Heart left ventricle (tissue), 16 donors: ENCODE measurements around the gene GPER1. TPM values are rescaled to one million over a fixed set of nuclear protein-coding genes. Genes with fewer than 3 reads are reported as not detected.
A peak's percentile ranks its signal among the peaks of the same experiment; 100 is the strongest.

Experiments
- ATAC-seq, 4 donors: fragments of 200-7000 bp; cut with Tn5 transposase; one replicate each; pipeline ENCODE4 v1.9.1; 2020 to 2022; ENCODE audit warnings: moderate library complexity in 4 of 4, mild to moderate bottlenecking in 3 of 4, moderate number of reproducible peaks in 1 of 4
- DNase-seq, 5 donors: peaks; one replicate each; pipeline ENCODE4 v3.0.0-alpha.2; 2020
- H3K27ac ChIP-seq, 12 donors: fragments of 200-600 bp; sonication (generic) in 4 of 12; one replicate each; pipeline versions ENCODE4 v1.5.0 to v1.8.0; 2016 to 2022; ENCODE audit warnings: mild to moderate bottlenecking in 2 of 12
- H3K27me3 ChIP-seq, 9 donors: fragments of 200-600 bp; sonication (generic) in 2 of 9; one replicate each; pipeline versions ENCODE4 v1.5.1 to v1.8.0; 2016 to 2022; ENCODE audit warnings: mild to moderate bottlenecking in 3 of 9
- H3K36me3 ChIP-seq, 9 donors: fragments of 200-600 bp; sonication (generic) in 2 of 9; one replicate each; pipeline versions ENCODE4 v1.5.0 to v1.8.0; 2018 to 2022; ENCODE audit warnings: mild to moderate bottlenecking in 2 of 9
- H3K4me1 ChIP-seq, 12 donors: fragments of 200-600 bp; sonication (generic) in 4 of 12; one replicate each; pipeline versions ENCODE4 v1.5.0 to v1.8.0; 2016 to 2022; ENCODE audit warnings: mild to moderate bottlenecking in 3 of 12
- H3K4me3 ChIP-seq, 12 donors: fragments of 200-600 bp; sonication (generic) in 4 of 12; one replicate each; pipeline versions ENCODE4 v1.5.0 to v1.8.0; 2017 to 2022; ENCODE audit warnings: mild to moderate bottlenecking in 9 of 12, moderate library complexity in 4 of 12
- H3K9me3 ChIP-seq, 12 donors: fragments of 200-600 bp; sonication (generic) in 4 of 12; one replicate each; pipeline versions ENCODE4 v1.5.0 to v1.8.0; 2016 to 2022; ENCODE audit warnings: mild to moderate bottlenecking in 1 of 12
- POLR2A ChIP-seq, 2 donors: fragments of 450-650 bp; IDR thresholded peaks; one replicate each; pipeline ENCODE4 v1.6.1; 2017; ENCODE audit warnings: antibody characterized with exemption in 2 of 2, mild to moderate bottlenecking in 2 of 2, moderate library complexity in 2 of 2
- WGBS, 4 donors: extraction: QIAGEN DNeasy Blood & Tissue Kit in 2 of 4; methylation state at CpG; one replicate each; pipeline versions ENCODE4 v1.1.5 to v1.1.7; 2013 to 2018; 5-methylcytosine and 5-hydroxymethylcytosine counted together
- intact Hi-C, 10 donors: fragments of 100-400 bp; cut with DNase I; formaldehyde crosslinking; loops; one replicate each; pipeline versions ENCODE4 v1.11.1 to v1.14.2; 2022
- polyA plus RNA-seq, 2 donors: library from polyadenylated mRNA; stranded (reverse); fragments of 200-250 nt; gene quantifications; one replicate each; pipeline ENCODE4 v1.2.3, GENCODE V29; 2013
- total RNA-seq, 9 donors: library from RNA; depleted of rRNA in 2 of 9; stranded (reverse); fragments of >200 nt in 2 of 9; fragmentation: NEBNext Ultra II Directional in 3 of 9; extraction: Animal tissue kit (Norgen Biotek cat#: 25700) in 3 of 9; gene quantifications; one replicate each; pipeline versions ENCODE4 v1.1.0 to v1.2.4, GENCODE V29; 2016 to 2023
- TF ChIP-seq, protein P1 (sequence below), 12 donors: fragments of 200-600 bp; sonication (generic) in 4 of 12; IDR thresholded peaks; one replicate each; pipeline versions ENCODE4 v1.5.0 to v1.8.0; 2018 to 2022; ENCODE audit warnings: antibody characterized with exemption in 12 of 12, mild to moderate bottlenecking in 5 of 12
- donor health status: ischemic (EF 13 %, LVEDD 7.1; RV severe dilation, severe dysfunction).
- donor health status: healthy with polysubstance abuse.
- donor health status: DM: no; HTN: yes; CAD: no.
- donor health status: DM: no; HTN: no; CAD: no.
- donor health status: ischemic (EF 25% LVEDD 6.9; RV normal size, moderate dysfunction).
- donor health status: ischemic (EF 25% LVEDD 5.7; RV mildly dilated, moderate dysfunction).
- donor health status: healthy.
- donor health status: DM: yes; HTN: yes; CAD: no.
- donor health status: ischemic (EF 35%, LVEDD 5.7; RV mildly dilated, moderate dysfunction).
- donor health status: nonischemic (EF 11% LVEDD 7.7; RV severe dilation, severe dysfunction).
- donor health status: DM: yes; HTN: yes; CAD: no.
- donor health status: PGD.
- donor health status: ischemic (EF 29% LVEDD 5.4; RV normal size, mild dysfunction).
- donor health status: nonischemic (EF 23%, LVEDD 6.1; RV moderate dilation, normal function).

Gene GPER1
- total and polyA plus RNA-seq, 11 donors, result 1.4 to 8.8 (median 2.8) TPM

DNA sequence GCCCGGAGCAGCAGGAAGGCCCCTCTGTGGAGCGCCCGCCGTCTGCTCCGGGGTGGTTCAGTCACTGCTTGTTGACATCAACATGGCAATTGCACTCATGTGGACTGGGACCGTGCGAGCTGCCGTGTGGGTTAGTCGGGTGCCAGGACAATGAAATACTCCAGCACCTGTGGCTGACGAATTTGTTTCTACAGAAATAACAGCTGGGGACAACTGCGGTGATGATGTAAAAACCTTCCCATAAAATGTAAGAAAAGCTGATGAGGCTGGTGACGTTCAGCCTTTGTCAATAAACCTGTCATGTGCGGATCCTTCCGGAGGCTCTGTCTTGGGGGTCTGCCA is 5.6 kb downstream of the GPER1 start:
- H3K27ac ChIP-seq, result no peak overlapping the region
- DNase-seq (no peak), ATAC-seq (no peak)
- no peak overlapping the region for H3K4me3 ChIP-seq
- TF ChIP-seq POLR2A (IDR thresholded peaks at IDR 0.05), result no peak
- TF ChIP-seq, protein P1, sequence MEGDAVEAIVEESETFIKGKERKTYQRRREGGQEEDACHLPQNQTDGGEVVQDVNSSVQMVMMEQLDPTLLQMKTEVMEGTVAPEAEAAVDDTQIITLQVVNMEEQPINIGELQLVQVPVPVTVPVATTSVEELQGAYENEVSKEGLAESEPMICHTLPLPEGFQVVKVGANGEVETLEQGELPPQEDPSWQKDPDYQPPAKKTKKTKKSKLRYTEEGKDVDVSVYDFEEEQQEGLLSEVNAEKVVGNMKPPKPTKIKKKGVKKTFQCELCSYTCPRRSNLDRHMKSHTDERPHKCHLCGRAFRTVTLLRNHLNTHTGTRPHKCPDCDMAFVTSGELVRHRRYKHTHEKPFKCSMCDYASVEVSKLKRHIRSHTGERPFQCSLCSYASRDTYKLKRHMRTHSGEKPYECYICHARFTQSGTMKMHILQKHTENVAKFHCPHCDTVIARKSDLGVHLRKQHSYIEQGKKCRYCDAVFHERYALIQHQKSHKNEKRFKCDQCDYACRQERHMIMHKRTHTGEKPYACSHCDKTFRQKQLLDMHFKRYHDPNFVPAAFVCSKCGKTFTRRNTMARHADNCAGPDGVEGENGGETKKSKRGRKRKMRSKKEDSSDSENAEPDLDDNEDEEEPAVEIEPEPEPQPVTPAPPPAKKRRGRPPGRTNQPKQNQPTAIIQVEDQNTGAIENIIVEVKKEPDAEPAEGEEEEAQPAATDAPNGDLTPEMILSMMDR (IDR thresholded peaks at IDR 0.05), result no peak
- H3K4me1 ChIP-seq, result peaks cover 0 to 17% (median 4%) of the 10 kb centered on the region in 12 donors
- WGBS, 4 donors, result 81 to 94% (median 86%) methylated on average over 10 to 14 of the region's 14 CpGs
- peaks cover 0 to 23% (median 5%) of the 10 kb centered on the region in 9 donors for H3K36me3 ChIP-seq
- H3K27me3 ChIP-seq, result no peaks in the 10 kb centered on the region
- intact Hi-C loops, result no loop called here
- no peaks in the 10 kb centered on the region for H3K9me3 ChIP-seq

DNA sequence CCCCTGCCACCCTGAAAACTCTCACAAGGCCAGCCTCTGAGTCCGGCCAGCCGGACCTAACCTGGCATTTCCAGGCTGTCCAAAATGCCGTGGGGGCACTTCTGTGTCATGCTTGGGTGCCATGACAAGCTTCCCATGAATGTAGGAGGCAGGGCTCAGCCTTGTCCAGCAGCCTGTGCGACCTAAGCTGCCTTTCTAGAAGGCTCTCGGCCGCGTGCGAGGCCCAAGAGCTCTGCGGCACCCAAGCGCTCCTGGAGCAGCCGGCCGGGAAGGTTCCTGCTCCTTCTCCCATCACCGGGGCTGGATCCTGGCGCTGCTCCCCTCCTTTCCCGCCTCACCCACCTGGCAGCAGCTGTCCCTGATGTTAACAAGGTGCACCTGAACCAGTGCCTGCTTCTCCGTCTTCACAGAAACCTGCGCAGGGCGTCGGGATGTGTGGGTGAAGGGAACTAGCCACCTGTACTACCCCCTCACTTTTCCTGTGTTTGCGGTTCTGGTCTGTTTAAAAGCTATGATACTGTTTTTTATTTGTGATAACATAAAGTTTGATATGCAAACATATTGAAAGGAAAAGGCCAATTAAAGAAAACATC is 6.1 kb downstream of the GPER1 start:
- no peak overlapping the region for H3K27ac ChIP-seq
- H3K27me3 ChIP-seq, result no peaks in the 10 kb centered on the region
- WGBS, 4 donors, result 91 to 94% (median 93%) methylated on average over 20 of the region's 20 CpGs
- intact Hi-C loops, result no loop called here
- DNase-seq (no peak), ATAC-seq (no peak)
- TF ChIP-seq POLR2A (IDR thresholded peaks at IDR 0.05), result no peak
- TF ChIP-seq, protein P1 (IDR thresholded peaks at IDR 0.05), result no peak
- no peak overlapping the region for H3K4me3 ChIP-seq
- H3K4me1 ChIP-seq, result peaks cover 0 to 15% (median 3%) of the 10 kb centered on the region in 12 donors
- H3K9me3 ChIP-seq, result no peaks in the 10 kb centered on the region
- peaks cover 0 to 23% (median 5%) of the 10 kb centered on the region in 9 donors for H3K36me3 ChIP-seq

DNA sequence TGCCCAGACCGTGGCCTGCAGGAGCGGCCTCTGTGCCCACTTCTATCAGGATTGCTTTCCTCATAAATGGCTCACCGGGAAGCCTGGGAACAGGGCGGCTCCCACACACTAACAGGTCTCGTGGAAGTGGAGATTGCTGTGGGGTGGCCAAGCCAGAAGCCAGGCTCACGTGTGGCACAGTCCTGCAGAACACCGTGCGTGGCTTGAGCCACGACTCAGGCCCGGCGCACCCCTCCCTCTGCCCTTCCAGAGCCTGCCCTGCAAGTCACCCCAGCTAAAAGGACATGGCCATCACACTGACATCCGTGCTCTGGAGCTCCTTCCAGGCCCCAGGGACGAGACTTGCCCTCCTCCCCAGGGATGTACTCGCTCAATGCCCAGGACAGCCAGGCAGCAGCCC is 7.0 kb downstream of the GPER1 start:
- ATAC-seq (no peak), DNase-seq (no peak)
- Histone ChIP-seq H3K36me3 (peaks cover 0 to 23% (median 5%) of the 10 kb centered on the region in 9 donors), H3K27me3 (no peaks in the 10 kb centered on the region), H3K9me3 (no peaks in the 10 kb centered on the region), H3K4me3 (no peak overlapping the region), H3K27ac (no peak overlapping the region), H3K4me1 (peaks cover 0 to 15% (median 3%) of the 10 kb centered on the region in 12 donors)
- TF ChIP-seq POLR2A (IDR thresholded peaks at IDR 0.05), result no peak
- TF ChIP-seq, protein P1 (IDR thresholded peaks at IDR 0.05), result no peak
- intact Hi-C loops, result no loop called here
- WGBS, 4 donors, result 76 to 87% (median 78%) methylated on average over 9 to 14 of the region's 14 CpGs

DNA sequence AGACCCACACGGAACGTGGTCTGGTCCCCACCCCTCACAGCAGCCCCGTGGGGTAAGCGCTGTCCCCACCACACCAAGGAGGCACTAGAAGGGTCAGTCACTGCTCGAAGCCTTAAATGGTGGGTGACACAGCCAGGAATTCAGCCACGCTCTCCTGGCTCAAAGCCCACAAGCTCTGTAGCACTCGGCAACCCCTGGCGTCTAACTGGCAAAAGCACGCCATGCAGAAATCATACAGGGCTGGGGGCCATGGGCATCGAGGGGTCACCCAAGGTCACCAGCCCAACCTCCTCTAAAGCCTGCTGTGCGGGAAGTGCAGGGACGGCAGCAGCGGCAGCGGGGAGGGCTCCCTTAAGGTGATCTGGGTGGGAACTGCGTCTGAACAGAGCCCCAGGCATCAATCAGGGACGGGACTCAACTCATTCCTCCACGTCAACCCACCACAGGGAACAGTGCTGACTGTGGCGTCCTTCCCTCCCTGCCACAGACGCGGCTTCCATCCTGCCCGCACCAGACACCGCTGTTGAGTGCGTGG is 7.8 kb downstream of the GPER1 start:
- ATAC-seq (peak; percentile 18 to 53 (median 32)), DNase-seq (no peak)
- no peaks in the 10 kb centered on the region for H3K27me3 ChIP-seq
- H3K9me3 ChIP-seq, result no peaks in the 10 kb centered on the region
- WGBS, 4 donors, result 57 to 74% (median 67%) methylated on average over 10 to 23 of the region's 23 CpGs
- TF ChIP-seq, protein P1 (IDR thresholded peaks at IDR 0.05), result peak in 1 of 12 donors; percentile 4
- TF ChIP-seq POLR2A (IDR thresholded peaks at IDR 0.05), result no peak
- intact Hi-C loops, result no loop called here
- peaks cover 0 to 23% (median 5%) of the 10 kb centered on the region in 9 donors for H3K36me3 ChIP-seq
- peak overlapping the region in 1 of 12 donors; percentile 2 for H3K27ac ChIP-seq
- H3K4me3 ChIP-seq, result peak overlapping the region in 4 of 12 donors; percentile 10 to 25 (median 12)
- peaks cover 0 to 15% (median 3%) of the 10 kb centered on the region in 12 donors for H3K4me1 ChIP-seq
